H9 (cell line): Measurements from ENCODE around the gene GRID1. TPM values are rescaled to one million over a fixed set of nuclear protein-coding genes. Genes with fewer than 3 reads are reported as not detected.

Experiments used
- DNase-seq: peaks from one replicate; pipeline ENCODE4 v3.0.0-alpha.2; 2017
- H2AFZ ChIP-seq: one replicate; pipeline ENCODE4 v1.6.1; 2013; ENCODE audit warnings: mild to moderate bottlenecking, low read length, control low read depth, moderate library complexity
- H2AK5ac ChIP-seq: 2 replicates; pipeline ENCODE4 v1.6.1; 2013; ENCODE audit warnings: low read length, control low read depth, mixed read lengths; ENCODE audit not compliant: insufficient read length
- H2BK120ac ChIP-seq: one replicate; pipeline ENCODE4 v1.6.1; 2013; ENCODE audit warnings: low read depth, mild to moderate bottlenecking, low read length, control low read depth, inconsistent platforms; ENCODE audit not compliant: poor library complexity, severe bottlenecking
- H2BK12ac ChIP-seq: 2 replicates; pipeline ENCODE4 v1.6.1; 2013; ENCODE audit warnings: low read length, control low read depth, mixed read lengths, low read depth; ENCODE audit not compliant: insufficient read length
- H2BK15ac ChIP-seq: 2 replicates; pipeline ENCODE4 v1.6.1; 2013; ENCODE audit warnings: low read depth, low read length, control low read depth
- H2BK20ac ChIP-seq: one replicate; pipeline ENCODE4 v1.6.1; 2013; ENCODE audit warnings: low read depth, mild to moderate bottlenecking, low read length, control low read depth, inconsistent platforms; ENCODE audit not compliant: poor library complexity, severe bottlenecking
- H2BK5ac ChIP-seq: 2 replicates; pipeline ENCODE4 v1.6.1; 2013; ENCODE audit warnings: low read length, control low read depth, mixed read lengths; ENCODE audit not compliant: insufficient read length
- H3K14ac ChIP-seq: 2 replicates; pipeline ENCODE4 v1.6.1; 2013; ENCODE audit warnings: low read length, control low read depth; ENCODE audit not compliant: insufficient read depth
- H3K18ac ChIP-seq: 2 replicates; pipeline ENCODE4 v1.6.1; 2013; ENCODE audit warnings: low read depth, mild to moderate bottlenecking, mixed read lengths, low read length, control low read depth; ENCODE audit not compliant: insufficient read length
- H3K23ac ChIP-seq: 2 replicates; pipeline ENCODE4 v1.6.1; 2013; ENCODE audit warnings: low read length, control low read depth, mixed read lengths, low read depth; ENCODE audit not compliant: insufficient read length
- H3K23me2 ChIP-seq: 2 replicates; pipeline ENCODE4 v1.6.1; 2013; ENCODE audit warnings: low read depth, mild to moderate bottlenecking, mixed read lengths, low read length, control low read depth; ENCODE audit not compliant: insufficient read length, poor library complexity, severe bottlenecking
- H3K27ac ChIP-seq: 2 replicates; pipeline ENCODE4 v1.5.1; 2013; ENCODE audit warnings: low read length, control low read depth, mixed read lengths, low read depth; ENCODE audit not compliant: insufficient read length
- H3K27me3 ChIP-seq: 2 replicates; pipeline ENCODE4 v1.6.1; 2013; ENCODE audit warnings: low read length, control low read depth, inconsistent platforms; ENCODE audit not compliant: insufficient read depth
- H3K4ac ChIP-seq: 2 replicates; pipeline ENCODE4 v1.6.1; 2013; ENCODE audit warnings: low read depth, mild to moderate bottlenecking, control low read depth, inconsistent platforms, low read length, moderate library complexity
- H3K4me1 ChIP-seq: 2 replicates; pipeline ENCODE4 v1.6.1; 2013; ENCODE audit warnings: low read length, control low read depth, inconsistent platforms; ENCODE audit not compliant: insufficient read depth
- H3K4me2 ChIP-seq: 2 replicates; pipeline ENCODE4 v1.6.1; 2013; ENCODE audit warnings: low read length, control low read depth, mixed read lengths; ENCODE audit not compliant: insufficient read length, insufficient read depth
- H3K56ac ChIP-seq: 2 replicates; pipeline ENCODE4 v1.6.1; 2013; ENCODE audit warnings: low read depth, mild to moderate bottlenecking, mixed read lengths, low read length, control low read depth; ENCODE audit not compliant: insufficient read length
- H3K79me1 ChIP-seq: 2 replicates; pipeline ENCODE4 v1.6.1; 2013; ENCODE audit warnings: low read depth, mild to moderate bottlenecking, moderate library complexity, low read length, control low read depth, inconsistent platforms; ENCODE audit not compliant: insufficient read depth, poor library complexity, severe bottlenecking
- H3K79me2 ChIP-seq: 2 replicates; pipeline ENCODE4 v1.6.1; 2013; ENCODE audit warnings: low read length, control low read depth, inconsistent platforms; ENCODE audit not compliant: insufficient read depth
- H3K9ac ChIP-seq: 2 replicates; pipeline ENCODE4 v1.6.1; 2013; ENCODE audit warnings: low read length, control low read depth, mixed read lengths; ENCODE audit not compliant: insufficient read length; ENCODE audit errors: extremely low read depth
- H3K9me3 ChIP-seq: one replicate; pipeline ENCODE4 v1.6.1; 2013; ENCODE audit warnings: low read depth, low read length, inconsistent platforms; ENCODE audit not compliant: control insufficient read depth
- H3T11ph ChIP-seq: one replicate; pipeline ENCODE4 v1.6.1; 2013; ENCODE audit warnings: mild to moderate bottlenecking, low read length, control low read depth, inconsistent platforms
- H4K20me1 ChIP-seq: one replicate; pipeline ENCODE4 v1.6.1; 2013; ENCODE audit not compliant: control insufficient read depth, insufficient read length, insufficient read depth
- H4K5ac ChIP-seq: 2 replicates; pipeline ENCODE4 v1.6.1; 2013; ENCODE audit warnings: low read depth, mild to moderate bottlenecking, mixed read lengths, low read length, control low read depth; ENCODE audit not compliant: insufficient read length
- H4K8ac ChIP-seq: replicated peaks from 2 replicates; pipeline ENCODE4 v1.6.1; 2013; ENCODE audit warnings: low read length, control low read depth, mixed read lengths, low read depth; ENCODE audit not compliant: insufficient read length
- H4K91ac ChIP-seq: 2 replicates; pipeline ENCODE4 v1.6.1; 2013; ENCODE audit warnings: low read depth, mild to moderate bottlenecking, moderate library complexity, mixed read lengths, low read length, control low read depth; ENCODE audit not compliant: insufficient read length
- H3K27ac Mint-ChIP-seq, 3 experiments: 2 replicates in 2 of 3; 3 replicates in 1 of 3; pipeline ENCODE4 v1.8.0; 2020 to 2021; ENCODE audit warnings: mixed read lengths in 3 of 3, mild to moderate bottlenecking in 1 of 3, moderate library complexity in 1 of 3
- H3K27me3 Mint-ChIP-seq: 2 replicates; pipeline ENCODE4 v1.8.0; 2021; ENCODE audit warnings: low read depth, mild to moderate bottlenecking, moderate library complexity, mixed read lengths
- H3K36me3 Mint-ChIP-seq, 3 experiments: 2 replicates in 2 of 3; 3 replicates in 1 of 3; pipeline ENCODE4 v1.8.0; 2020 to 2021; ENCODE audit warnings: low read depth in 3 of 3, mixed read lengths in 3 of 3; ENCODE audit not compliant: insufficient read depth in 1 of 3
- H3K4me1 Mint-ChIP-seq, 2 experiments: 2 replicates each; pipeline ENCODE4 v1.8.0; 2020; ENCODE audit warnings: mixed read lengths in 2 of 2
- H3K4me3 Mint-ChIP-seq, 2 experiments: 2 replicates in 1 of 2; 3 replicates in 1 of 2; pipeline ENCODE4 v1.8.0; 2020 to 2021; ENCODE audit warnings: mild to moderate bottlenecking in 2 of 2, mixed read lengths in 2 of 2, moderate library complexity in 1 of 2
- H3K9me3 Mint-ChIP-seq, 2 experiments: 2 replicates in 1 of 2; 3 replicates in 1 of 2; pipeline ENCODE4 v1.8.0; 2020; ENCODE audit warnings: mild to moderate bottlenecking in 2 of 2, mixed read lengths in 2 of 2, moderate library complexity in 1 of 2
- CTCF ChIP-seq: fragments of 200-600 bp; sonication (generic); conservative IDR thresholded peaks from 3 replicates; pipeline ENCODE4 v1.8.0; 2021; ENCODE audit warnings: antibody characterized with exemption, mild to moderate bottlenecking
- WGBS: extraction: QIAGEN DNeasy Blood & Tissue Kit; methylation state at CpG from one replicate; pipeline ENCODE4 v1.1.7; 2013; ENCODE audit warnings: missing lambda C conversion rate, low lambda C conversion rate, mixed read lengths; ENCODE audit not compliant: insufficient read length; ENCODE audit errors: extremely low coverage; 5-methylcytosine and 5-hydroxymethylcytosine counted together
- total RNA-seq: library from RNA; stranded (reverse); gene quantifications from 2 replicates; pipeline ENCODE4 v1.2.1, GENCODE V29; 2021

The GRID1 gene
- total RNA-seq, 1 experiment from 2014 or later: 0.35 TPM

GRCh38 chr10:86282664-86283465, 83.7 kb downstream of the GRID1 start:
- no peak overlapping the region for H2BK120ac ChIP-seq
- H4K5ac ChIP-seq: no peak overlapping the region
- DNase-seq: peak; percentile 10
- H3K4ac ChIP-seq: no peak overlapping the region
- H2AFZ ChIP-seq: no peak overlapping the region
- Mint-ChIP-seq H3K9me3 (peaks cover 16 to 31% of the 10 kb centered on the region in 2 experiments; a peak in 4 of 5 replicates), H3K27me3 (peaks cover 4% of the 10 kb centered on the region), H3K4me3 (no peak overlapping the region), H3K4me1 (0 out of 4 replicates have a peak, but pooled peaks cover 0 to 2% of the 10 kb centered on the region in 2 experiments), H3K27ac (no peak overlapping the region; a peak in 1 of 7 replicates), H3K36me3 (peaks cover 0 to 4% (median 1%) of the 10 kb centered on the region in 3 experiments; a peak in 4 of 7 replicates)
- no peak overlapping the region for H2BK15ac ChIP-seq
- H4K20me1 ChIP-seq: no peaks in the 10 kb centered on the region
- no peak overlapping the region for H2BK5ac ChIP-seq
- no peak overlapping the region for H3K23ac ChIP-seq
- no peaks in the 10 kb centered on the region for H3K79me1 ChIP-seq
- no peaks in the 10 kb centered on the region for H3K23me2 ChIP-seq
- no peaks in the 10 kb centered on the region for H3K79me2 ChIP-seq
- H3K27ac ChIP-seq: no peak overlapping the region
- H3K27me3 ChIP-seq: no peaks in the 10 kb centered on the region
- H3K9ac ChIP-seq: no peak overlapping the region
- H3K4me2 ChIP-seq: no peak overlapping the region
- no peak overlapping the region for H2AK5ac ChIP-seq
- TF ChIP-seq CTCF: no peak
- H3K4me1 ChIP-seq: no peaks in the 10 kb centered on the region
- no peak overlapping the region for H3K18ac ChIP-seq
- H2BK20ac ChIP-seq: no peak overlapping the region
- H3K9me3 ChIP-seq: no peaks in the 10 kb centered on the region
- WGBS: no CpG with 5 or more reads among the region's 1 CpG
- no peak overlapping the region for H3T11ph ChIP-seq
- H3K14ac ChIP-seq: no peak overlapping the region
- no peak overlapping the region for H2BK12ac ChIP-seq
- H4K91ac ChIP-seq: no peak overlapping the region
- H4K8ac ChIP-seq: no peak overlapping the region
- no peak overlapping the region for H3K56ac ChIP-seq
